ENCODE data around the gene TRIM7. TPM values are rescaled to one million over a fixed set of nuclear protein-coding genes. Genes with fewer than 3 reads are reported as not detected.

The TRIM7 gene
- total and polyA plus RNA-seq, 9 of the 15 experiments (the other 6 are each of a cell fraction or from before 2014, with no cell fraction given): 2.6 to 14.9 (median 8.9) TPM

DNA sequence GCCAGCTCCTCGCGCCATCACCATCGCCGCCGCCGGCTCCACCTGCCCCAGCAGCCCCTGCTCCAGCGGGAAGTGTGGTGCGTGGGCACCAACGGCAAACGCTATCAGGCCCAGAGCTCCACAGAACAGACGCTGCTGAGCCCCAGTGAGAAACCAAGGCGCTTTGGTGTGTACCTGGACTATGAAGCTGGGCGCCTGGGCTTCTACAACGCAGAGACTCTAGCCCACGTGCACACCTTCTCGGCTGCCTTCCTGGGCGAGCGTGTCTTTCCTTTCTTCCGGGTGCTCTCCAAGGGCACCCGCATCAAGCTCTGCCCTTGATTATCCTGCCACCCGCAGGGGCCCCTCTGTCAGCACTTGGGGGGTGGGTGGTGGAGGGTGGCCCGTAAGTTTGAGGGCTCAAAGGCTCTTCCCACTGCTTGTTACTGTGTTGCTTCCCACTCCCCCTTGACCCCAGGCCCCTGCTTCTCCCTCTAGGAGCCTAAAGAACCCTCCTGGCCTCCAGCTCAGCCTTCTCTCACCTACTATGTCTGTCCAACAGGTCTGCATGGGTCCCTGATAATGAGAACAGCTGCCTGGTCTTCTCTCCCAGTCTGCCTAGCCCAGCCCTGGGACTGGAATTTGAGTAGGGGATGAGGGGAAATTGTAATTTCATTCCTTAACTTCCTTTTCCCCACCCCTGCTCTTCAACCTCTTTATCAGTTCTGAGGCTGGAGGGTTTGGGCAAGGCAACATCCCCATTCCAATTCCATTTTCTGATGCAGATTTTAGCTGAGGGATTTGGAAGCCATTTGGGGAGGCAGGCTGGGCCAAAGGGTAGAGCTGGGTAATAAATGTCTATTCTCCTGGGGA is 29.7 kb upstream of the TRIM7 start (continued):
- peak; percentile 91 for TF ChIP-seq POLR2G (IDR thresholded peaks at IDR 0.05; ENCODE audit: low read depth, low read length)
- peak; percentile 72 for TF ChIP-seq RBFOX2 (IDR thresholded peaks at IDR 0.05; ENCODE audit: low read depth, low read length)
- TF ChIP-seq, protein P1, sequence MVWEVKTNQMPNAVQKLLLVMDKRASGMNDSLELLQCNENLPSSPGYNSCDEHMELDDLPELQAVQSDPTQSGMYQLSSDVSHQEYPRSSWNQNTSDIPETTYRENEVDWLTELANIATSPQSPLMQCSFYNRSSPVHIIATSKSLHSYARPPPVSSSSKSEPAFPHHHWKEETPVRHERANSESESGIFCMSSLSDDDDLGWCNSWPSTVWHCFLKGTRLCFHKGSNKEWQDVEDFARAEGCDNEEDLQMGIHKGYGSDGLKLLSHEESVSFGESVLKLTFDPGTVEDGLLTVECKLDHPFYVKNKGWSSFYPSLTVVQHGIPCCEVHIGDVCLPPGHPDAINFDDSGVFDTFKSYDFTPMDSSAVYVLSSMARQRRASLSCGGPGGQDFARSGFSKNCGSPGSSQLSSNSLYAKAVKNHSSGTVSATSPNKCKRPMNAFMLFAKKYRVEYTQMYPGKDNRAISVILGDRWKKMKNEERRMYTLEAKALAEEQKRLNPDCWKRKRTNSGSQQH (CRISPR knock-in tag; IDR thresholded peaks at IDR 0.05): no peak
- TF ChIP-seq SMARCC2 (IDR thresholded peaks at IDR 0.05; ENCODE audit: low read depth): no peak
- TF ChIP-seq ZNF764 (CRISPR knock-in tag; IDR thresholded peaks at IDR 0.05; ENCODE audit: low read depth): no peak
- no peak for TF ChIP-seq PHF21A (IDR thresholded peaks at IDR 0.05; ENCODE audit: borderline replicate concordance, low read depth)
- 0 out of 2 replicates have a peak, but pooled peaks have one; percentile 3 for TF ChIP-seq PML (IDR thresholded peaks at IDR 0.05; ENCODE audit: low read length)
- TF ChIP-seq RFX5 (IDR thresholded peaks at IDR 0.05; ENCODE audit: low read depth, low read length): no peak
- no peak for TF ChIP-seq SMAD3 (CRISPR knock-in tag; conservative IDR thresholded peaks at IDR 0.05)
- no peak for TF ChIP-seq POU5F1 (IDR thresholded peaks at IDR 0.05; ENCODE audit: borderline replicate concordance, low read depth, low read length, partially characterized antibody)
- TF ChIP-seq CHCHD3 (CRISPR knock-in tag; IDR thresholded peaks at IDR 0.05): peak; percentile 53; the same call in 1 of the 2 replicates
- TF ChIP-seq, protein P2, sequence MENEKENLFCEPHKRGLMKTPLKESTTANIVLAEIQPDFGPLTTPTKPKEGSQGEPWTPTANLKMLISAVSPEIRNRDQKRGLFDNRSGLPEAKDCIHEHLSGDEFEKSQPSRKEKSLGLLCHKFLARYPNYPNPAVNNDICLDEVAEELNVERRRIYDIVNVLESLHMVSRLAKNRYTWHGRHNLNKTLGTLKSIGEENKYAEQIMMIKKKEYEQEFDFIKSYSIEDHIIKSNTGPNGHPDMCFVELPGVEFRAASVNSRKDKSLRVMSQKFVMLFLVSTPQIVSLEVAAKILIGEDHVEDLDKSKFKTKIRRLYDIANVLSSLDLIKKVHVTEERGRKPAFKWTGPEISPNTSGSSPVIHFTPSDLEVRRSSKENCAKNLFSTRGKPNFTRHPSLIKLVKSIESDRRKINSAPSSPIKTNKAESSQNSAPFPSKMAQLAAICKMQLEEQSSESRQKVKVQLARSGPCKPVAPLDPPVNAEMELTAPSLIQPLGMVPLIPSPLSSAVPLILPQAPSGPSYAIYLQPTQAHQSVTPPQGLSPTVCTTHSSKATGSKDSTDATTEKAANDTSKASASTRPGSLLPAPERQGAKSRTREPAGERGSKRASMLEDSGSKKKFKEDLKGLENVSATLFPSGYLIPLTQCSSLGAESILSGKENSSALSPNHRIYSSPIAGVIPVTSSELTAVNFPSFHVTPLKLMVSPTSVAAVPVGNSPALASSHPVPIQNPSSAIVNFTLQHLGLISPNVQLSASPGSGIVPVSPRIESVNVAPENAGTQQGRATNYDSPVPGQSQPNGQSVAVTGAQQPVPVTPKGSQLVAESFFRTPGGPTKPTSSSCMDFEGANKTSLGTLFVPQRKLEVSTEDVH (IDR thresholded peaks at IDR 0.05; ENCODE audit: low read depth, partially characterized antibody): peak; percentile 25
- peak; percentile 87 for TF ChIP-seq EWSR1 (IDR thresholded peaks at IDR 0.05; ENCODE audit: borderline replicate concordance, low read depth, partially characterized antibody)
- TF ChIP-seq BCOR (IDR thresholded peaks at IDR 0.05): no peak
- no peak for TF ChIP-seq KAT8 (IDR thresholded peaks at IDR 0.05; ENCODE audit: low read depth)
- no peak for TF ChIP-seq BCL6 (CRISPR knock-in tag; IDR thresholded peaks at IDR 0.05)
- no peak for TF ChIP-seq NELFE (IDR thresholded peaks at IDR 0.05; ENCODE audit: insufficient read depth, insufficient read length)
- no peak for TF ChIP-seq YY1 (IDR thresholded peaks at IDR 0.05; ENCODE audit: borderline replicate concordance in 1 of 3, control insufficient read depth in 1 of 3, extremely low read depth in 1 of 3, insufficient read depth in 3 of 3, insufficient read length in 1 of 3, insufficient replicate concordance in 2 of 3, low read depth in 1 of 3, low read length in 2 of 3)
- TF ChIP-seq JUND (IDR thresholded peaks at IDR 0.05; ENCODE audit: borderline replicate concordance, low read depth, low read length): no peak
- no peak for TF ChIP-seq JUND (tag; IDR thresholded peaks at IDR 0.05; ENCODE audit: borderline replicate concordance, low read depth, low read length)
- TF ChIP-seq DLX4 (CRISPR knock-in tag; IDR thresholded peaks at IDR 0.05): no peak
- 0 out of 2 replicates have a peak, but pooled peaks have one; percentile 35 for TF ChIP-seq CBX1 (IDR thresholded peaks at IDR 0.05; ENCODE audit: low read depth)
- TF ChIP-seq RFX7 (CRISPR knock-in tag; IDR thresholded peaks at IDR 0.05): no peak
